Sigmoid colon (tissue), 4 donors: Measurements from ENCODE around the gene SLC19A1.

Experiments used
- CTCF ChIP-seq, 4 experiments: fragments of 450-650 bp in 3 of 4; fragments of 200-600 bp in 1 of 4; IDR thresholded peaks; one replicate each; pipeline ENCODE4 v1.5.1; 2016 to 2019; ENCODE audit warnings: antibody characterized with exemption in 4 of 4, mild to moderate bottlenecking in 3 of 4, moderate library complexity in 2 of 4
- EP300 ChIP-seq, 4 donors: sonication (generic); formaldehyde crosslinking; IDR thresholded peaks; one replicate each; pipeline ENCODE4 v1.6.1; 2017; ENCODE audit warnings: antibody characterized with exemption in 4 of 4
- POLR2A ChIP-seq, 2 donors: fragments of 450-650 bp; IDR thresholded peaks; one replicate each; pipeline ENCODE4 v1.6.1; 2016; ENCODE audit warnings: antibody characterized with exemption in 2 of 2, mild to moderate bottlenecking in 2 of 2, moderate library complexity in 2 of 2
- POLR2AphosphoS5 ChIP-seq, 4 donors: sonication (generic); formaldehyde crosslinking; IDR thresholded peaks; one replicate each; pipeline ENCODE4 v1.6.1; 2017; ENCODE audit warnings: antibody characterized with exemption in 4 of 4

GRCh38 chr21:45572783-45573451, 30.7 kb upstream of the SLC19A1 start:
- no peak for TF ChIP-seq CTCF (IDR thresholded peaks at IDR 0.05)
- TF ChIP-seq POLR2AphosphoS5 (IDR thresholded peaks at IDR 0.05) = no peak
- TF ChIP-seq POLR2A (IDR thresholded peaks at IDR 0.05) = no peak
- TF ChIP-seq EP300 (IDR thresholded peaks at IDR 0.05) = no peak
